Liver (tissue), 9 donors: Measurements from ENCODE around the gene GFM2. TPM values are rescaled to one million over a fixed set of nuclear protein-coding genes. Genes with fewer than 3 reads are reported as not detected.

Source experiments
- DNase-seq: peaks from one replicate; pipeline ENCODE4 v3.0.0-alpha.2; 2017; ENCODE audit warnings: low spot score
- H3K27ac ChIP-seq, 2 donors: one replicate each; pipeline ENCODE4 v1.7.0; 2013; ENCODE audit warnings: inconsistent platforms in 2 of 2, low read length in 2 of 2, control low read depth in 1 of 2, low read depth in 1 of 2, mild to moderate bottlenecking in 1 of 2
- H3K27me3 ChIP-seq, 4 donors: one replicate each; pipeline versions ENCODE4 v1.6.1 to v1.7.0; 2013; ENCODE audit warnings: low read length in 3 of 4, inconsistent platforms in 1 of 4, mild to moderate bottlenecking in 1 of 4, moderate library complexity in 1 of 4; ENCODE audit not compliant: control insufficient read depth in 4 of 4, insufficient read depth in 4 of 4
- H3K36me3 ChIP-seq, 4 donors: one replicate each; pipeline versions ENCODE4 v1.6.1 to v1.7.0; 2013; ENCODE audit warnings: low read length in 3 of 4, mild to moderate bottlenecking in 3 of 4, low read depth in 1 of 4, moderate library complexity in 1 of 4; ENCODE audit not compliant: control insufficient read depth in 4 of 4, insufficient read depth in 3 of 4
- H3K4me1 ChIP-seq, 4 donors: one replicate each; pipeline versions ENCODE4 v1.6.1 to v1.7.0; 2013; ENCODE audit warnings: low read length in 3 of 4, mild to moderate bottlenecking in 3 of 4, moderate library complexity in 1 of 4; ENCODE audit not compliant: control insufficient read depth in 4 of 4, insufficient read depth in 4 of 4
- H3K4me3 ChIP-seq, 3 donors: one replicate each; pipeline versions ENCODE4 v1.6.1 to v1.7.0; 2013; ENCODE audit warnings: low read length in 3 of 3, control low read depth in 1 of 3, low read depth in 1 of 3, mild to moderate bottlenecking in 1 of 3
- H3K9ac ChIP-seq, 2 donors: one replicate each; pipeline ENCODE4 v1.7.0; 2013; ENCODE audit warnings: low read length in 2 of 2, mild to moderate bottlenecking in 2 of 2, moderate library complexity in 2 of 2, control low read depth in 1 of 2, low read depth in 1 of 2
- H3K9me3 ChIP-seq, 4 donors: one replicate each; pipeline versions ENCODE4 v1.6.1 to v1.7.0; 2013; ENCODE audit warnings: low read length in 3 of 4; ENCODE audit not compliant: control insufficient read depth in 4 of 4
- ATF3 ChIP-seq: IDR thresholded peaks from 2 replicates; pipeline ENCODE4 v1.6.1; 2016; ENCODE audit warnings: antibody characterized with exemption
- CTCF ChIP-seq: fragments of 150-350 bp; IDR thresholded peaks from 2 replicates; pipeline ENCODE4 v1.5.1; 2017; ENCODE audit warnings: improper control_type of control experiment, low read depth, low read length; ENCODE audit not compliant: missing input control
- EGR1 ChIP-seq, 2 donors: IDR thresholded peaks; 2 replicates each; pipeline ENCODE4 v1.6.1; 2016 to 2018; ENCODE audit warnings: antibody characterized with exemption in 2 of 2, low read depth in 2 of 2
- FOXA1 ChIP-seq: IDR thresholded peaks from 2 replicates; pipeline ENCODE4 v1.6.1; 2016; ENCODE audit warnings: antibody characterized with exemption
- FOXA2 ChIP-seq: IDR thresholded peaks from 2 replicates; pipeline ENCODE4 v1.6.1; 2016; ENCODE audit warnings: antibody characterized with exemption
- GABPA ChIP-seq, 2 donors: IDR thresholded peaks in 1 of 2; conservative IDR thresholded peaks in 1 of 2; 2 replicates each; pipeline ENCODE4 v1.6.1; 2016; ENCODE audit warnings: antibody characterized with exemption in 2 of 2, mild to moderate bottlenecking in 1 of 2, moderate library complexity in 1 of 2
- HNF4A ChIP-seq, 2 donors: conservative IDR thresholded peaks; 2 replicates each; pipeline ENCODE4 v1.6.1; 2016; ENCODE audit warnings: antibody characterized with exemption in 2 of 2, mild to moderate bottlenecking in 2 of 2
- HNF4G ChIP-seq: IDR thresholded peaks from 2 replicates; pipeline ENCODE4 v1.6.1; 2016; ENCODE audit warnings: antibody characterized with exemption
- JUND ChIP-seq, 2 donors: IDR thresholded peaks; 2 replicates each; pipeline ENCODE4 v1.6.1; 2016; ENCODE audit warnings: antibody characterized with exemption in 2 of 2
- NR2F2 ChIP-seq: IDR thresholded peaks from 2 replicates; pipeline ENCODE4 v1.6.1; 2016; ENCODE audit warnings: antibody characterized with exemption
- RAD21 ChIP-seq, 2 donors: IDR thresholded peaks; 2 replicates each; pipeline ENCODE4 v1.6.1; 2016; ENCODE audit warnings: antibody characterized with exemption in 2 of 2, mild to moderate bottlenecking in 2 of 2
- REST ChIP-seq: IDR thresholded peaks from 2 replicates; pipeline ENCODE4 v1.6.1; 2016; ENCODE audit warnings: antibody characterized with exemption, mild to moderate bottlenecking
- RXRA ChIP-seq, 2 donors: IDR thresholded peaks; 2 replicates each; pipeline ENCODE4 v1.6.1; 2017 to 2018; ENCODE audit warnings: antibody characterized with exemption in 2 of 2, mild to moderate bottlenecking in 1 of 2
- SP1 ChIP-seq: IDR thresholded peaks from 2 replicates; pipeline ENCODE4 v1.6.1; 2018; ENCODE audit warnings: antibody characterized with exemption, mild to moderate bottlenecking
- TAF1 ChIP-seq: conservative IDR thresholded peaks from 2 replicates; pipeline ENCODE4 v1.6.1; 2016; ENCODE audit warnings: antibody characterized with exemption, mild to moderate bottlenecking
- YY1 ChIP-seq: IDR thresholded peaks from 2 replicates; pipeline ENCODE4 v1.6.1; 2016; ENCODE audit warnings: antibody characterized with exemption, mild to moderate bottlenecking
- WGBS: extraction: QIAGEN DNeasy Blood & Tissue Kit; methylation state at CpG from one replicate; pipeline ENCODE4 v1.1.7; 2013; 5-methylcytosine and 5-hydroxymethylcytosine counted together
- polyA plus RNA-seq, 2 donors: library from polyadenylated mRNA; stranded (reverse) in 1 of 2; unstranded in 1 of 2; fragments of 200-250 nt in 1 of 2; fragments of >200 nt in 1 of 2; fragmentation: Nextera tagmentation in 1 of 2; extraction: Ambion mirVana in 1 of 2; gene quantifications; one replicate each; pipeline versions ENCODE4 v1.2.1 to v1.2.3, GENCODE V29; 2013 to 2015
- total RNA-seq, 2 donors: library from RNA; depleted of rRNA; stranded (reverse); fragments of >200 nt; gene quantifications; one replicate each; pipeline ENCODE4 v1.2.3, GENCODE V29; 2014
- TF ChIP-seq, protein P1 (sequence below): IDR thresholded peaks from 2 replicates; pipeline ENCODE4 v1.6.1; 2016; ENCODE audit warnings: antibody characterized with exemption
- TF ChIP-seq, protein P2 (sequence below): IDR thresholded peaks from 2 replicates; pipeline ENCODE4 v1.6.1; 2016; ENCODE audit warnings: antibody characterized with exemption
- donor health status: healthy.
- donor health status: healthy.
- donor health status: healthy.
- donor health status: healthy.
- donor health status: healthy.

GFM2 gene
- total and polyA plus RNA-seq, 4 donors = 14.6 to 41.0 (median 24.7) TPM

DNA sequence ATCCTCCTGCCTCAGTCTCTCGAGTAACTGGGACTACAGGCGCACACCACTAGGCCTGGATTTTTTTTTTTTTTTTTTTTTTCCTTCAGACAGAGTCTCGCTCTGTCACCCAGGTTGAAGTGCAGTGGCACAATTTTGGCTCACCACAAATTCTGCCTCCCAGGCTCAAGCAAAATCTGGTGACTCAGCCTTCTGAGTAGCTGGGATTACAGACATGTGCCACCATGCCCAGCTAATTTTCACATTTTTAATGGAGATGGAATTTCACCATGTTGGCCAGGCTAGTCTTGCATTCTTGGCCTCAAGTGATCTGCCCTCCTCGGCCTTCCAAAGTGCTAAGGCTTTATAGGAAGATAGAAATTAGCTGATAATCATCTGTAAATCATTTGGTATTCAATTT, 44.0 kb upstream of the GFM2 start:
- no peak overlapping the region for H3K9ac ChIP-seq
- DNase-seq = no peak

More for the DNA sequence above, 44.0 kb upstream of the GFM2 start:
- no peaks in the 10 kb centered on the region for H3K27me3 ChIP-seq
- H3K4me3 ChIP-seq = no peak overlapping the region
- H3K9me3 ChIP-seq = no peaks in the 10 kb centered on the region
- no peaks in the 10 kb centered on the region for H3K4me1 ChIP-seq
- H3K36me3 ChIP-seq = no peaks in the 10 kb centered on the region
- no peak overlapping the region for H3K27ac ChIP-seq
- TF ChIP-seq FOXA1 (no peak), HNF4G (no peak), RXRA (IDR thresholded peaks at IDR 0.05) (no peak), ATF3 (no peak), CTCF (no peak), YY1 (no peak), TAF1 (no peak), RAD21 (IDR thresholded peaks at IDR 0.05) (no peak), HNF4A (conservative IDR thresholded peaks at IDR 0.05) (no peak), NR2F2 (no peak), GABPA (IDR thresholded peaks at IDR 0.05 in 1 of 2, conservative IDR thresholded peaks at IDR 0.05 in 1 of 2) (no peak), REST (no peak), JUND (IDR thresholded peaks at IDR 0.05) (no peak), FOXA2 (no peak), EGR1 (IDR thresholded peaks at IDR 0.05; ENCODE audit: low read depth in 2 of 2) (no peak), SP1 (no peak)
- TF ChIP-seq, protein P1, sequence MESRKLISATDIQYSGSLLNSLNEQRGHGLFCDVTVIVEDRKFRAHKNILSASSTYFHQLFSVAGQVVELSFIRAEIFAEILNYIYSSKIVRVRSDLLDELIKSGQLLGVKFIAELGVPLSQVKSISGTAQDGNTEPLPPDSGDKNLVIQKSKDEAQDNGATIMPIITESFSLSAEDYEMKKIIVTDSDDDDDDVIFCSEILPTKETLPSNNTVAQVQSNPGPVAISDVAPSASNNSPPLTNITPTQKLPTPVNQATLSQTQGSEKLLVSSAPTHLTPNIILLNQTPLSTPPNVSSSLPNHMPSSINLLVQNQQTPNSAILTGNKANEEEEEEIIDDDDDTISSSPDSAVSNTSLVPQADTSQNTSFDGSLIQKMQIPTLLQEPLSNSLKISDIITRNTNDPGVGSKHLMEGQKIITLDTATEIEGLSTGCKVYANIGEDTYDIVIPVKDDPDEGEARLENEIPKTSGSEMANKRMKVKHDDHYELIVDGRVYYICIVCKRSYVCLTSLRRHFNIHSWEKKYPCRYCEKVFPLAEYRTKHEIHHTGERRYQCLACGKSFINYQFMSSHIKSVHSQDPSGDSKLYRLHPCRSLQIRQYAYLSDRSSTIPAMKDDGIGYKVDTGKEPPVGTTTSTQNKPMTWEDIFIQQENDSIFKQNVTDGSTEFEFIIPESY = no peak
- TF ChIP-seq, protein P2, sequence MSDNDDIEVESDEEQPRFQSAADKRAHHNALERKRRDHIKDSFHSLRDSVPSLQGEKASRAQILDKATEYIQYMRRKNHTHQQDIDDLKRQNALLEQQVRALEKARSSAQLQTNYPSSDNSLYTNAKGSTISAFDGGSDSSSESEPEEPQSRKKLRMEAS = no peak
- 95% methylated on average over 4 of the region's 4 CpGs for WGBS
